DMS153 (cell line): ENCODE measurements around the gene TOR1A.

ENCODE experiments used
- DNase-seq: peaks from one replicate; lab custom pipeline; 2025; lab: John Stamatoyannopoulos, UW

Gene TOR1A

GRCh38 chr9:129852579-129852978 lies 28.6 kb upstream of the TOR1A start:
- no peak for DNase-seq

- DNase-seq = no peak
Measured at GRCh38 chr9:129851821-129852220, 27.9 kb upstream of the TOR1A start.

- no peak for DNase-seq
Measured at GRCh38 chr9:129850821-129851550, 27.1 kb upstream of the TOR1A start.

GRCh38 chr9:129849901-129850300 lies 26.0 kb upstream of the TOR1A start:
- DNase-seq = no peak

GRCh38 chr9:129848712-129849441 lies 24.9 kb upstream of the TOR1A start:
- no peak for DNase-seq

- no peak for DNase-seq
Measured at GRCh38 chr9:129845373-129845772, 21.4 kb upstream of the TOR1A start.

- no peak for DNase-seq
Measured at GRCh38 chr9:129841071-129841470, 17.1 kb upstream of the TOR1A start.

GRCh38 chr9:129840034-129840433 lies 16.1 kb upstream of the TOR1A start:
- DNase-seq = peak; percentile 96

GRCh38 chr9:129839324-129840023 lies 15.5 kb upstream of the TOR1A start:
- DNase-seq = no peak

GRCh38 chr9:129838707-129839259 lies 14.8 kb upstream of the TOR1A start:
- DNase-seq = no peak

- DNase-seq = no peak
Measured at GRCh38 chr9:129836311-129837007, 12.5 kb upstream of the TOR1A start.

GRCh38 chr9:129835860-129836223 lies 11.9 kb upstream of the TOR1A start:
- DNase-seq = no peak

- DNase-seq = peak; percentile 90
Measured at GRCh38 chr9:129835128-129835859, 11.4 kb upstream of the TOR1A start, which contains the start of the genes C9orf78 and USP20. C9orf78 (minus strand) TSS chr9:129835275; CDS start chr9:129835221, 54 bp downstream. USP20 (plus strand) TSS chr9:129835458; CDS start chr9:129852556, 17,098 bp downstream.

GRCh38 chr9:129834489-129835127 lies 10.7 kb upstream of the TOR1A start:
- no peak for DNase-seq

- no peak for DNase-seq
Measured at GRCh38 chr9:129832982-129833381, 9.0 kb upstream of the TOR1A start.

- DNase-seq = no peak
Measured at GRCh38 chr9:129828969-129829368, 5.0 kb upstream of the TOR1A start.

GRCh38 chr9:129828051-129828450 lies 4.1 kb upstream of the TOR1A start:
- DNase-seq = no peak

GRCh38 chr9:129826759-129827158 lies 2.8 kb upstream of the TOR1A start:
- DNase-seq = no peak

- no peak for DNase-seq
Measured at GRCh38 chr9:129826344-129826743, 2.4 kb upstream of the TOR1A start.

GRCh38 chr9:129823542-129823934 lies 398 bp downstream of the TOR1A start:
- no peak for DNase-seq
